ENCODE measurements around the gene ARHGAP22.

The ARHGAP22 gene

GRCh38 chr10:48462482-48463020 lies 142.3 kb downstream of the ARHGAP22 start:
- Histone ChIP-seq H3K4me1 (ENCODE audit: control insufficient read depth in 5 of 5, insufficient read depth in 5 of 5, low read length in 5 of 5) (peaks cover 0 to 21% (median 17%) of the 10 kb centered on the region in 5 donors), H3K9ac (ENCODE audit: low read length in 5 of 5) (no peak overlapping the region), H3K36me3 (ENCODE audit: control insufficient read depth in 5 of 5, insufficient read depth in 5 of 5, low read length in 5 of 5) (no peaks in the 10 kb centered on the region), H3K27ac (ENCODE audit: low read depth, low read length) (no peak overlapping the region), H3K4me3 (ENCODE audit: low read depth in 1 of 5, low read length in 5 of 5) (no peak overlapping the region), H3K9me3 (ENCODE audit: control insufficient read depth in 5 of 5, low read length in 5 of 5) (peaks cover 0 to 3% (median 0%) of the 10 kb centered on the region in 5 donors), H3K27me3 (ENCODE audit: control insufficient read depth in 5 of 5, insufficient read depth in 4 of 5, low read length in 5 of 5) (peaks cover 0 to 6% (median 5%) of the 10 kb centered on the region in 5 donors)

DNA sequence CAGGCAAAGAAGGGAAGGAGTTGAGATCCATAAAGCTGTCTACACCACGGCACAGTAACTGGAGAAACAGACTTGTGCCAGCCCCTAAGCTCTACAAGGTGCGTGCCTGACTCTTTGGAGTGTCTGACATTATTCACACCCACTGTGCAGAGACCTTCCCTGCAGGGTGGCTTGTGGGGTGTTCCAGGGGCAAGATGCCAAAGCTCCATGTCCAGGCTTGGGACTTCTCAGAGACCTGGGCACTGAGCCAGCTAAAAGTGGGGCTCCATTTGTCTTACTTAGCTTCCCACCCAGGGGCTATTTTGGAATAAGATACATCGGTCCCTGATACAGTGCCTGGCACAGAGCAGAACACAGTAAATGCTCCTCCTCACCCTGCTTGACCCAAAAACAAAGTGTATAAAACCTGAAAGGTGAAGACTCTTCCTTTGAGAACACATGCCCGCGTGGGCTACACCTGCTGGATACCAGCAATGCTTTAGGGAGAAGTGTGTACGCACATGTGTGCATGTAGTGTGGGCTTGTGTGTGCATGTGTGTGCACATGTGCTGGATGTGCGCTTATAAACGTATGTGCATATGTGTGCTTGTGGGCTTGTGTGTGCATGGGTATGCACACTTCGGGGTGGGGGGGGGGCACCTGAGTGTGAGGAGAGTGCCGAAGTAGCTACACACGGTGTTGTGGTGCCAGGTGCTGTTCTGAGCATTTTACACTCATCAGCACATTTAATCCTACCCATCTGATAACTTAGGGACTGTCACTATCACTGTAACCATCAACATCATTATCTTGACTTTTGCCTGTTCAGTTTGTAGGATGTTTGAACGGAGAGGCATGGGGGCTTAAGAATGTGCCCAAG lies 143.0 kb downstream of the ARHGAP22 start:
- peaks cover 0 to 26% (median 17%) of the 10 kb centered on the region in 5 donors for H3K4me1 ChIP-seq (ENCODE audit: control insufficient read depth in 5 of 5, insufficient read depth in 5 of 5, low read length in 5 of 5)
- H3K4me3 ChIP-seq (ENCODE audit: low read depth in 1 of 5, low read length in 5 of 5) = no peak overlapping the region
- H3K27ac ChIP-seq (ENCODE audit: low read depth, low read length) = no peak overlapping the region
- H3K9ac ChIP-seq (ENCODE audit: low read length in 5 of 5) = no peak overlapping the region
- no peaks in the 10 kb centered on the region for H3K36me3 ChIP-seq (ENCODE audit: control insufficient read depth in 5 of 5, insufficient read depth in 5 of 5, low read length in 5 of 5)
- H3K27me3 ChIP-seq (ENCODE audit: control insufficient read depth in 5 of 5, insufficient read depth in 4 of 5, low read length in 5 of 5) = peaks cover 0 to 2% (median 2%) of the 10 kb centered on the region in 5 donors
- peaks cover 0 to 3% (median 0%) of the 10 kb centered on the region in 5 donors for H3K9me3 ChIP-seq (ENCODE audit: control insufficient read depth in 5 of 5, low read length in 5 of 5)

DNA sequence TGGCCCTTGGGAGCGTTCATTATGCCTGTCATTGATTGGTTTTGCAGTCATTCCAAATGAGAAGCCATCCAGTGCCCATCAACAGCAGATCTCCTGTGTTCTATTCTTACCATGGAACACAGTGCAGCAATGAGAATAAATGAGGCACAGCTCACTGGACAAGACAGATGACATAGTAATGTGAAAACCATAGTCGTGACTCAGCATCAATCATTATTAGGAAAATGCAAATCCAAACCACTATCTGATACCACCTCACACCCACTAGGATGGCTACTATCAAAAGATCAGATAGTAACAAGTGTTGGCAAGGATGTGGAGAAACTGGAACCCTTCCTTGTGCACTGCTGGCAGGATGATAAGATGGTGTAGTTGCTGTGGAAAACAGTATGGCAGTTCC lies 144.7 kb downstream of the ARHGAP22 start:
- Histone ChIP-seq H3K4me3 (ENCODE audit: low read depth in 1 of 5, low read length in 5 of 5) (no peak overlapping the region), H3K36me3 (ENCODE audit: control insufficient read depth in 5 of 5, insufficient read depth in 5 of 5, low read length in 5 of 5) (no peaks in the 10 kb centered on the region), H3K27me3 (ENCODE audit: control insufficient read depth in 5 of 5, insufficient read depth in 4 of 5, low read length in 5 of 5) (no peaks in the 10 kb centered on the region), H3K27ac (ENCODE audit: low read depth, low read length) (no peak overlapping the region), H3K9ac (ENCODE audit: low read length in 5 of 5) (no peak overlapping the region), H3K4me1 (ENCODE audit: control insufficient read depth in 5 of 5, insufficient read depth in 5 of 5, low read length in 5 of 5) (peaks cover 0 to 21% (median 11%) of the 10 kb centered on the region in 5 donors), H3K9me3 (ENCODE audit: control insufficient read depth in 5 of 5, low read length in 5 of 5) (peaks cover 0 to 3% (median 0%) of the 10 kb centered on the region in 5 donors)

- Histone ChIP-seq H3K27ac (ENCODE audit: low read depth, low read length) (no peak overlapping the region), H3K36me3 (ENCODE audit: control insufficient read depth in 5 of 5, insufficient read depth in 5 of 5, low read length in 5 of 5) (no peaks in the 10 kb centered on the region), H3K4me3 (ENCODE audit: low read depth in 1 of 5, low read length in 5 of 5) (no peak overlapping the region), H3K9ac (ENCODE audit: low read length in 5 of 5) (no peak overlapping the region), H3K9me3 (ENCODE audit: control insufficient read depth in 5 of 5, low read length in 5 of 5) (peaks cover 0 to 3% (median 0%) of the 10 kb centered on the region in 5 donors), H3K4me1 (ENCODE audit: control insufficient read depth in 5 of 5, insufficient read depth in 5 of 5, low read length in 5 of 5) (peaks cover 0 to 16% (median 6%) of the 10 kb centered on the region in 5 donors), H3K27me3 (ENCODE audit: control insufficient read depth in 5 of 5, insufficient read depth in 4 of 5, low read length in 5 of 5) (no peaks in the 10 kb centered on the region)
These were observed 145.4 kb downstream of the ARHGAP22 start for GRCh38 chr10:48459270-48460150.

DNA sequence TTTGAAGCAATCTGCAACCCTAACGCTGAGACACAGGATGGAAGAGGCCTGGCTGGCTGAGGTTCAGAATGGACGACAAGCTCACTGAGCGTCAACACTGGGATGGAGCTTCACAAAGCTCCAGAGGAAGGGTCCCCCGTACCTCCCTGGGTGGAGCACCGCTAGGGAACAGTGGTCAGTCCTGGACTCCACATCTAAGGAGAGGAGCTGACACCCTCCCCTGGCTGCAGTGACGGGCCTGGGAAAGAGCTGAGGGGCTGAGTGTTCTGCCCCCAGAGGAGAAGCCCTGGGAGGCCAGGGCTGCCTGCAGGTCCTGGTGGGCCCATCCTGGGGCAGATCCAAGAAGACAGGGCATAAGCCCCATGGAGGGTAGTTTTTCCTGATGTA lies 146.2 kb downstream of the ARHGAP22 start:
- Histone ChIP-seq H3K9ac (ENCODE audit: low read length in 5 of 5) (no peak overlapping the region), H3K27ac (ENCODE audit: low read depth, low read length) (no peak overlapping the region), H3K9me3 (ENCODE audit: control insufficient read depth in 5 of 5, low read length in 5 of 5) (peaks cover 0 to 3% (median 0%) of the 10 kb centered on the region in 5 donors), H3K4me1 (ENCODE audit: control insufficient read depth in 5 of 5, insufficient read depth in 5 of 5, low read length in 5 of 5) (peaks cover 0 to 16% (median 6%) of the 10 kb centered on the region in 5 donors), H3K4me3 (ENCODE audit: low read depth in 1 of 5, low read length in 5 of 5) (no peak overlapping the region), H3K36me3 (ENCODE audit: control insufficient read depth in 5 of 5, insufficient read depth in 5 of 5, low read length in 5 of 5) (no peaks in the 10 kb centered on the region), H3K27me3 (ENCODE audit: control insufficient read depth in 5 of 5, insufficient read depth in 4 of 5, low read length in 5 of 5) (no peaks in the 10 kb centered on the region)

- Histone ChIP-seq H3K9ac (ENCODE audit: low read length in 5 of 5) (no peak overlapping the region), H3K27ac (ENCODE audit: low read depth, low read length) (no peak overlapping the region), H3K9me3 (ENCODE audit: control insufficient read depth in 5 of 5, low read length in 5 of 5) (peaks cover 0 to 3% (median 0%) of the 10 kb centered on the region in 5 donors), H3K36me3 (ENCODE audit: control insufficient read depth in 5 of 5, insufficient read depth in 5 of 5, low read length in 5 of 5) (no peaks in the 10 kb centered on the region), H3K4me1 (ENCODE audit: control insufficient read depth in 5 of 5, insufficient read depth in 5 of 5, low read length in 5 of 5) (peaks cover 0 to 16% (median 6%) of the 10 kb centered on the region in 5 donors), H3K27me3 (ENCODE audit: control insufficient read depth in 5 of 5, insufficient read depth in 4 of 5, low read length in 5 of 5) (no peaks in the 10 kb centered on the region), H3K4me3 (ENCODE audit: low read depth in 1 of 5, low read length in 5 of 5) (no peak overlapping the region)
These were observed 146.8 kb downstream of the ARHGAP22 start for GRCh38 chr10:48457949-48458661.

DNA sequence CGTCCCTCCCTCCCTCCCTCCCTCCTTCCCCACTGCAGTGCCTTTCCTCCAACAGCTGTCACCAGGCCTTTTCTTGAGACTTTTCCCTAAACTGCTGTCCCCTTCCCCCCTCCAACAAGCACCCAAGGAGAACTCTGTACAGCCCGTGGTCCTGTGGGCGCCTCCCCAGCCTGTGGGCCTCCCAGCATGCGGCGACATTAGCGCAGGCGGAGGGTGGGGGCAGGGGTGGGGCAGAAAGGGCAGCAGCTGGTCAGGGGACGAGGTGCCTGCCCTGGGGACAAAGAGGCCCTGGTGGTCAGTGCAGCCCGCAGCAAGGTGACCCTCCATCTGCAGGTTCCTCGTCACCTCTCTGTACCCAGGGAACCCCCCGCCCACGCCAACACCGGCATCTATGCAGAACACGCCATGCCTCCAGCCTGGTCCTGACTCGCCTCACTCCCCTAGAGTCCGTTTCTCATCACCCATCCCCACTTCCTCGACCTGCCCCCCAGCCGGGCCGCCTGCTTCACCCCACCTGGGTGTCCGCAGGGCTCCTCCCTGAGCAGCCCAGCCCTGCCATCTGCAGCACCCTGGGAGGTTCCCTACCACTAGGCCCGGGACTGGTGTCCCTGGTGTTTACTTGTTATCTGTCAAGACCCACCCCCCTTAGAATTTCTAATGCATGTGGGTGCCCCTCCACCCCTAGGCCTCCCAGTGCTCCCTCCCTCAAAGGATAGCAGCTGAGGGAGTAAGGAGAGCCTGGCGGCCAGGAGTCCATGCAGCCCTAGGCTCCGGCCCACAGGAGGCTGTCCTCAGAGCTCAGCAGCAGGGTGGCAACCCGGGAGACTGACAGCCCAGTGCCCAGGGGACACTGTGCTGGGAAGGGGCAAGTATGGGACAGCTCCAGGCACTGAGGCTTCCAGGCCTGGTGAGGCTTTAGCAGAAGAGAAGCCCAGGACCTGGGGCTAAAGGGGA lies 147.8 kb downstream of the ARHGAP22 start:
- H3K4me1 ChIP-seq (ENCODE audit: control insufficient read depth in 5 of 5, insufficient read depth in 5 of 5, low read length in 5 of 5) = peaks cover 0 to 16% (median 6%) of the 10 kb centered on the region in 5 donors

DNA sequence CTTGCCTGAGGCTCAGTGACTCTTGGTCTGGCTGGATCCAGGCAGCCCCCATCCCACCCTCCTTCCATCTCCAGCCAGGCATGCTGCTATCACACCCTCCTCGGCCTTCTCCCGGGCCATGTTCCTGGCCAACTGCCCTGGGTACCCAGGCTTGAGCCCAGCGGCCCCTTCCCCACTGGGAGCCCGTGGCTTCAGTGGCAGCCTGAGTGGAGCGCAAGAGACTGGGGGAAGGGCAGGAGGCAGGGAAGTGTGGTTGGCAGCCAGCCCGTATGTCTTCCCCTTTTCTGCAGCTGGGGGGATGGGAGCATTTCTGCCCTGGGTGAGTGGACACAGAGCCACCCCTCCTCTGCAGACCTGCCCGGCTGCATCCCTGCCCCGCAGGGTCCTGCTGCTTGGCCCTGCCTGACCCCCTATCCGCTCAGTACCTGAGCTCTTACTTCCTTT lies 148.5 kb downstream of the ARHGAP22 start:
- H3K36me3 ChIP-seq (ENCODE audit: control insufficient read depth in 5 of 5, insufficient read depth in 5 of 5, low read length in 5 of 5) = peaks cover 0 to 6% (median 0%) of the 10 kb centered on the region in 5 donors

More for the DNA sequence above, 147.8 kb downstream of the ARHGAP22 start:
- Histone ChIP-seq H3K9ac (ENCODE audit: low read length in 5 of 5) (no peak overlapping the region), H3K4me3 (ENCODE audit: low read depth in 1 of 5, low read length in 5 of 5) (no peak overlapping the region), H3K27ac (ENCODE audit: low read depth, low read length) (no peak overlapping the region), H3K36me3 (ENCODE audit: control insufficient read depth in 5 of 5, insufficient read depth in 5 of 5, low read length in 5 of 5) (peaks cover 0 to 6% (median 0%) of the 10 kb centered on the region in 5 donors), H3K27me3 (ENCODE audit: control insufficient read depth in 5 of 5, insufficient read depth in 4 of 5, low read length in 5 of 5) (no peaks in the 10 kb centered on the region), H3K9me3 (ENCODE audit: control insufficient read depth in 5 of 5, low read length in 5 of 5) (peaks cover 0 to 3% (median 0%) of the 10 kb centered on the region in 5 donors)

More for the DNA sequence above, 148.5 kb downstream of the ARHGAP22 start:
- no peaks in the 10 kb centered on the region for H3K27me3 ChIP-seq (ENCODE audit: control insufficient read depth in 5 of 5, insufficient read depth in 4 of 5, low read length in 5 of 5)
- H3K27ac ChIP-seq (ENCODE audit: low read depth, low read length) = no peak overlapping the region
- H3K4me1 ChIP-seq (ENCODE audit: control insufficient read depth in 5 of 5, insufficient read depth in 5 of 5, low read length in 5 of 5) = peaks cover 0 to 16% (median 6%) of the 10 kb centered on the region in 5 donors
- no peaks in the 10 kb centered on the region for H3K9me3 ChIP-seq (ENCODE audit: control insufficient read depth in 5 of 5, low read length in 5 of 5)
- H3K4me3 ChIP-seq (ENCODE audit: low read depth in 1 of 5, low read length in 5 of 5) = no peak overlapping the region
- H3K9ac ChIP-seq (ENCODE audit: low read length in 5 of 5) = no peak overlapping the region
